ENCODE data around the gene OR5AN1.
"Not testable (repeated sequence)": the region's sequence is repeated elsewhere in the genome, so short reads cannot be mapped to it uniquely, and the experiment has no call there.

Gene OR5AN1, protein sequence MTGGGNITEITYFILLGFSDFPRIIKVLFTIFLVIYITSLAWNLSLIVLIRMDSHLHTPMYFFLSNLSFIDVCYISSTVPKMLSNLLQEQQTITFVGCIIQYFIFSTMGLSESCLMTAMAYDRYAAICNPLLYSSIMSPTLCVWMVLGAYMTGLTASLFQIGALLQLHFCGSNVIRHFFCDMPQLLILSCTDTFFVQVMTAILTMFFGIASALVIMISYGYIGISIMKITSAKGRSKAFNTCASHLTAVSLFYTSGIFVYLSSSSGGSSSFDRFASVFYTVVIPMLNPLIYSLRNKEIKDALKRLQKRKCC

DNA sequence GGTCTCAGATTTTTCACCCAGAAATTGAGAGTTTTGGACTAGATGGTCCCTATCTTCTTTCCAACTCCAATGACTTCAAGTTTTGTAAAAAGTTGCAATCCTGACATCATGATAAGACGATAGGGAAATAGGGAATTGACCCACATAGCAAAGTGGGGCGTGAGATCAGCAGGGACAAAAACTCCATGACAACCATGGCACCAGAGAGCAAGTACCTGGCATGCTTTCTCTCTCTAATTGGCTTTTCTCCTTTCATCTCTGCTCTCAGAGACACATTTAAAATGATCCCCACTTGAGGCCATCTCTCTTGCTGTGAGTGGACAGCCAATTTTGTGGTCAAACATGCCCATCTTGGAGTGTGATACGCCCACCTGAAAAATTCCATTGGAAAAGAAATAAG, at the start of gene OR5AN1:
OR5AN1 (plus strand) TSS at position 301 of the 400 bp plus-strand sequence. CDS start 5,564 bp downstream, outside the sequence.
- no peak for DNase-seq

DNA sequence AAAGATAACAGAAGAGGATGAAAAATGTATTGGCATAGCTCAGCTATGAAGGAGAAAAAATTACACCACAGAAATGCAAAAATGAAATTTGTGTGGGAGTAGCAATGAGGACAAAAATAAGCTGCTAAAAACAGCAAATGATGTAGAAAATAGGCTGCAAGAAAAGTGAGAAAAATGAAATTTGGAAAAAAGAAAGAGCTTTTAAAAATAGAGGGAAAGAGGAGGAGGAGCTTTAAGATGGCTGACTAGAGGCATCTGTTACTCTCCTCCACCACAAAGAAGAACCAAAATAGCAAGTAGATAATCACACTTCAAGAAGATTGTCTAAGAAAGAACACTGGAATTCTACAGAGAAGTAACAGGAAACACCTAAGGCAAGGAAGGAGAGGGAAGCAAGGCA, 23.7 kb upstream of the OR5AN1 start:
- no peak for DNase-seq

DNA sequence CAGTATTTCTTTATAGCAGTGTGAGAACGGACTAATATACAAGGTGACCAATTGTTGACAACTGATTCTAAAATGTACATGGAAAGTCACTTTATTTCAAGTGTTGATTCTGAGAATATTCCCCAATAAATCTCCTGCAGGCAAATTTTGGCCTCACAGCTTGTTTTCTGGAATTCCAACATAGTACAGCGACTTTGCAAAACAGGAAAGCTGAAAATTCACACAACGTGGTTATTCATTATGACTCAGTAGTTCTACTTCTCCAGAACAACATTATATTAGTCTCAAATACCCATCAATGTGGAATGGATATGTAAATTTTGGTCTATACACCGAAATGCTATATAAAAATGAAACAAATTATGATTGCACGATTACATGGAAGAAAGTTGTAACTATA, 22.5 kb upstream of the OR5AN1 start:
- no peak for DNase-seq

DNA sequence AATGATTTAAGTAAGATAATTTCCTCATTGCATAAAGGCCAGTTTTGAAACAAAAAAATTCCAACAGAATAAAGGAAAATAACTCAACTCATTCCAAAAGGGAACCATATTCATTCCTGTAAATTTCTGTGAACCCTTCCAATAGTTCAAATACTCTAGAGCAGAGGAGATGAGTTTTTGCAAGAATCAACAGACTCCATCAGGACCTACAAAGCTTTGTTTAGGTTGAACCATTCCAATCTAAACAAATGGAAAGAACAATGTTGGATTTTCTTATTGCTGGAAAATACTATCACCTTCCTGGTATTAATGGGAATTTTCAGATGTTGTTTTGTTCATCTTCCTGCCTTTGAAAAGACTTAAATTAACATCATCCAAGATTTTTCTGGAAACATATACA, 21.8 kb upstream of the OR5AN1 start:
- no peak for DNase-seq

DNA sequence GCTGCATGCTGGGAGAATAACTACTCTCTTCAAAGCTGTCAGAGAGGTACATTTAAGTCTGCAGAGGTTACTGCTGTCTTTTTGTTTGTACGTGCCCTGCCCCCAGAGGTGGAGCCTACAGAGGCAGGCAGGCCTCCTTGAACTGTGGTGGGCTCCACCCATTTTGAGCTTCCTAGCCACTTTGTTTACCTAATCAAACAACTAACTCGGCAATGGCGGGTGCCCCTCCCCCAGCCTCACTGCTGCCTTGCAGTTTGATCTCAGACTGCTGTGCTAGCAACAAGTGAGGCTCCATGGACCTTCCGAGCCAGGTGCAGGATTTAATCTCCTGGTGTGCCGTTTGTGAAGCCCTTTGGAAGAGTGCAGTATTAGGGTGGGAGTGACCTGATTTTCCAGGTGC, 9.0 kb upstream of the OR5AN1 start:
- DNase-seq: not testable (repeated sequence)

DNA sequence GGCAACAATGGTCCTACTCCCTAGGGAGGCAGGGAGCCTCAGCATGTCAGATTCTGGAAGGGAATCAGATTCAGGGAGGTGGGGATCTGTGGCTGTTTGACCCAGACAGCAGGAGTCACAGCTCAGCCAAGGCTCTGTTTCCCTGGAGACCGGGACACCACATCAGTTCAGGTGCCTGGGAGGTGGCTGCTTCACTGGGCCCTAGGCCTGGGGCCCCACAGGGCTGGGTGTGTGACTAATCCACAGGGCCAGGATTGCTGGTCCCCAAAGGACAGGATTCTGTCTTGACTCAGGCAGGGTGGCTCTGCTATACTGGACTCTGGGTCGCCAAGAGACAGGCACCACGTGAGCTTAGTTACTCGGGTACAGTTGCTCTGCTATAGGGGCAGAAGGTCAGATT, 3.5 kb upstream of the OR5AN1 start:
- no peak for DNase-seq

DNA sequence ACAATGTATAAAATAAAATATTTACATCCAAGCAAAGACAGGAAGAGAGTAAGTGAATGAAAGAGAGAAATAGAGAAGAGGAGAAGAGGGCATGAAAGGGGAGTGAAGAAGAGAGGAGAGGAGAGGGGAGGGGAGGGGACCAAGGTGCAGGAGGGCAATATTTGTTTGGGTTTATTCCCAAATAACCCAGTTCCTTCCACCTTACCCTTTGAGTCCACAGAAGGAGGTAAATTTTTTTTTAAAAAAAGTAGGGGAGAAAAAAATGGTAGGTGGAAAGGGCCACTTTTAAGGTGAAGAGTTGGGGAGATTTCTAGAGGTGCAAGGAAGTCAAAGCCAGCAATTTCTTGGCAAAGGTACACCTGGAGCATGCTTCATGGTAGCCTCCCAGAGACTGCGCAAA, 2.1 kb upstream of the OR5AN1 start:
- DNase-seq: no peak

DNA sequence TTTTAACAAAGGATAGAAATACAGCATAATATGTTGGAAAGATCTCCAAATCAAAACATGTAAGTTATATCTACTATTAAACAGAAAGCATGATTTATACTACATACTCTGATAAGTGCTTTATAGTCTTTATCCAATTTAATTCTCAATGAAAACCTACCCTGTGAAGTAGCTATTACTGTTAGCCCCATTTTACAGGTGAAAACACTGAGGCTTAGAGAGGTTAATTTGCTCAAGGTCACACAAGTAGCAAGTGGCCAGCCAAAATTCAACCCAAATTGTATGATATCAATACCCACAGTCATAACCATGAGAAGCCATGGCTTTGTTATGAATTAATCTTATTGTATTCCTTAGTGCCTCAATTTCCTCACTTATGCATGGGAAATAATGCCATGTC, 675 bp upstream of the OR5AN1 start:
- DNase-seq: no peak

DNA sequence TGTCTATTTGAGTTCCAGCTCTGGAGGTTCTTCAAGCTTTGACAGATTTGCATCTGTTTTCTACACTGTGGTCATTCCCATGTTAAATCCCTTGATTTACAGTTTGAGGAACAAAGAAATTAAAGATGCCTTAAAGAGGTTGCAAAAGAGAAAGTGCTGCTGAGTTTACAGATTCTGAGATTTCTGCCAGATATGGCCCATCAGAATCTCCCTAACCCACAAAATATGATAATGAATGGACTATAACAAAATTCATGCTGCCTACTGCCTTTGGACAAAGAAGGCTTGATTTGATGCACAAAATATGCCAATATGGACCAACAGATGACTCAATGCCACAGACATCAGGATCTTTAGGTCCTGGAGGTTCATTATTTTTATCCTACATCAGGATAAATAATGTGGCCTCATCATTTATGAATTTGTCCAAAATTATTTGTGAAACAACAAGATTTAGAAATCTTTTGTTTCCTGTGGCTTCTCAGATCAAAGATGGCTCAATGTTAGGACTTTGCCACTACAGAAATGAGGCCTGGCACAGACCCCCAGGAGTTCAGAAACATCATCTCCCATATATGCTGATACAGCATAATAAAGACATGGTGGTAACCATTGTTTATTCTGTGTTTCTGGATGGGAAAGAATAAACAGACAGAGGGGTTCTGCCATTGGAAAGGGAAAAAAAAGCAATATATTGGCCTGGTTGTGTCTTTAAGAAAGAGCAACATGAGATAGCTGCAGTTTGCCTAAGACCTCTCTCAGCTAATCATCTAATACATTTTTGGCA, 6.7 kb downstream of the OR5AN1 start:
- peak; percentile 64 for DNase-seq

DNA sequence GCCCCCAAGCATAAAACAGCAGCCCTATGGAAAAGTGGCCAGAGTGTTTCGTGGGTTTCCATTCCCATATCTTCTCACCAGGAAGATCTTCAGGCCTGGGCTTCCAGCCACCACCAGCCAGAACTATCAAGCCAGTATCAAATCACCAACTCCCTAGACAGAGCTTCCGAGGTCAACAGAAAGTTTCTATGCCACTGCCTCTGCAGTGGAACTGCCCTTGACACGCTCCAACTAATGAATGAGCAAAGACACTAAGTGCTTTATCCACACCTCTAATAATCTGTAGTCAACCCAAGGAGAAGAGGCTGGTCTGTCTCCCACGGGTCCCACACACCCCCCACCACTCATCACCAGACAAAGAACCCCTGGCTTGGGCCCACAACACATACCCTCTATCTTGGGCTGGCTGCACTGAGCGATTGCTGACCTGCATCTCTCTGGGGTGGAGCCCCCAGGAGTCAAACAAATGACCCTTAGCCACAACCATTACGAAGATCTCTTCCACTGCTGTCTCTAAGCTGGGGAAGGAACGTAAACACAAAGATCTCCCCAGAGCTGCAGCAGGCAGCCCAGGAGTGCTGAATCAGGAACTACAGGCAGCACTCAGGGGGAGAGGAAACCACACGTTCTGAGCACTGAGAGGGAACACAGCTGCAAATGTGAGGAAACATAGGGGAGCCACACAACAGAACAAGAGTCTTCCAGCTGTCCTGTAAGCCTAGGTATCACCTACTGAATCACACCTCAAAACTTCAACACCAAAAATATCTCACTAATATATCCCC, 9.7 kb downstream of the OR5AN1 start:
- DNase-seq: peak; percentile 85

DNA sequence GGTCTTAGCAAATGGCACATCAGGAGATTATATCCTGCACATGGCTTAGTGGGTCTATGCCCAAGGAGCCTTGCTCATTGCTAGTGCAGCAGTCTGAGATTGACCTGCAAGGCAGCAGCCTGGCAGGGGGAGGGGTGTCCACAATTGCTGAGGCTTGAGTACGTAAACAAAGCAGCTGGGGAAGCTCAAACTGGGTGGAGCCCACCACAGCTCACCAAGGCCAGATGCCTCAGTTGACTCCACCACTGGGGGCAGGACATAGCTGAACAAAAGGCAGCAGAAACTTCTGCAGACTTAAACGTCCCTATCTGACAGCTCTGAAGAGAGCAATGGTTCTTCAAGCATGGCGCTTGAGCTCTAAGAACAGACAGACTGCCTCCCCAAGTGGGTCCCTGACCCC, 13.6 kb downstream of the OR5AN1 start:
- not testable (repeated sequence) for DNase-seq

DNA sequence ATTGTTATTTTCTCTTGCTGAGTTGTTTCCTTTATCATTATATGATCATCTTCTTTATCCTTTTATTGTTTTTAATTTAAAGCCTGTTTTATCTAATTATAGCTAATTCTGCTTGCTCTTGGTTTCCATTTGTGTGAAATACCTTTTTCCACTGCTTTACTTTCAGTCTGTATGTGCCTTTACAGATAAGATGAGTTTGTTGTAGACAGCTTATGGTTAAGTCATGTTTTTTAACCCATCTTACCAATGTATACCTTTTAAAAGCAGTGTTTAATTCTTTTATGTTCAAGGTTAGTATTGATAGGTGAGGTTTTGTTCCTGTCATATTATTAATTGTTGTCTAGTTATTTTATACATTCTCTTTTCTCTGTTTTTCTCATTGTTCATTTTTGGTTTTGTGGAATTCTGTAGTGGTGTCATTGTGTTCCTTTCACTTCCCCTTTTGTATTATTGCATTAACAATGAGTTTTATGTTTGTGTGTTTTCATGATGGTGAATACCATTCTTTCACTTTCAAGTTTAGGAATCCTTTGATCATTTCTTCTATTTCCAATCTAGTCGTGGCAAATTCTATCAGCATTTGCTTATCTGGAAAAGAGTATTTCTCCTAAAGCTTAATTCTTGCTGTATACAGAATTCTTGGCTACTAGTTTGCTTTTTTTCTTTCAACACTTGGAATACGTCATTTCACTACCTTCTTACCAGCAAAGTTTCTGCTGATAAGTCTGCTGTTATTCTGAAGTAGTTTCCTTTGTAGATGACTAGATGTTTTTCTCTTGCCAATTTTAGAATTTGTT, 21.8 kb downstream of the OR5AN1 start:
- peak; percentile 74 for DNase-seq

DNA sequence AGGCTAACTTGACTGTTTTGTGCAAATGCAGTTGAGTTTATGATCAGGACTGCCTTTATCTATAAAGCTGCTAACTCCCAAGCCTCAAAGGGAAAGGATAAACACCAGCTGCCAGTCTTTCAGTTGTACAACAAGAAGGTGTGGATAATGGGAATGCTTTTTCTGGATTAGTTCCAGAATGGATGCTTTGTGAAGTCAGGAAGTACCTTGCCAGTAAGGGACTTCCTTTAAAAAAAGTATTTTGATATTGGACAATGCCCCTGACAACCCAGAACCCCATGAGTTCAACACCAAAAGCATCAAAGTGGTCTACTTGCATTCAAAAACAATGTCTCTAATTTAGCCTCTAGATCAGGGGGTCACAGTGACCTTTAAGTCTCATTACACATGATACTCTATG, 35.5 kb downstream of the OR5AN1 start:
- no peak for DNase-seq

DNA sequence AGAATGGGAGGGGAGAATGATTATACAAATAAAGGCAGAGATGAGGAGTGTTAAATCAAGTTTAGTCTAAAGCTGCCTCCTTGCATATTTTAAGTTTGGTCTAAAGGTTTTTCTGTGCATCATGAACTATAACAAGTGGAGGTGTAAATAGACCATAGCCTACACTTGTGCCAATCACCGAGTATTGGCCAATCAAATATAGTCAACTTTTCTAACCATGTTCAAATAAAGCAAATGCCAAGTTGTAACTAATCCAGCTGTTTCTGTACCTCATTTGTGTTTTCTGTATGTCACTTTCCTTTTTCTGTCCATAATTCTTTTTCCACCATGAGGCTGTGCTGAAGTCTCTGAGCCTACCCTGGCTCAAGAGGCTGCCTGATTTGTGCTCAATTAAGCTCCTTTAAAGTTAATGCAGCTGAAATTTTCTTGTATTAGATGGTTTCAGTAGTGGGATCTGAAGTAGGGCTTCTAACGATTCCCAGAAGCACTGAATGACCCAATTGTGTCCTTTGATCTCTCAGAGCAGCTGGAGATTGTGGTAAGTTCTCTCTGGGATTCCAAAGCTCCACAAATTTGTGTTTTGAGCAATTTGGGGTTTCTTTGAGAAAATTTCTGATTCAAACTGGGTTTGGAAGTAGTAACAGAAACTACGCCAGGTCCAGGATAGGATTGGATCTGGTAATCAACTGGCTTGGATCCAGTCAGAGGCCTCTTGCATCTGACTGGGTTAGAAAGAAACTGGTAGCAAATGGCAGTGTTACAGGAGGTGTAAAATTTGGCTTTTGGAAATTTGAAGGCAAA, 42.0 kb downstream of the OR5AN1 start:
- DNase-seq: no peak

DNA sequence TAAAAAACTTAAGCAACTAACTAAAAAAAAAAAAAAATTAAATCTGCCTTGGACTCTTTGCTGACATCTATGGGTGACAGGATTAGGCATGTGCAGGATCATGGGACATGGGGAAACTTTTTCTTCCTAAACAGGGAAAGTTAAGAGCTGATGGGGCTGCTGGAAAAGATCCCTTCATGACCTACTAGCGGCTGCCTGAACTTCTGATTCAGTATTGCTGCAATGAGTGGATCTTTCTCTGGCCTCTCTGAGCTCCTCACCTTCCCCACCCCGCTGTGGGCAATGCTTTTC, 42.5 kb downstream of the OR5AN1 start:
- no peak for DNase-seq

DNA sequence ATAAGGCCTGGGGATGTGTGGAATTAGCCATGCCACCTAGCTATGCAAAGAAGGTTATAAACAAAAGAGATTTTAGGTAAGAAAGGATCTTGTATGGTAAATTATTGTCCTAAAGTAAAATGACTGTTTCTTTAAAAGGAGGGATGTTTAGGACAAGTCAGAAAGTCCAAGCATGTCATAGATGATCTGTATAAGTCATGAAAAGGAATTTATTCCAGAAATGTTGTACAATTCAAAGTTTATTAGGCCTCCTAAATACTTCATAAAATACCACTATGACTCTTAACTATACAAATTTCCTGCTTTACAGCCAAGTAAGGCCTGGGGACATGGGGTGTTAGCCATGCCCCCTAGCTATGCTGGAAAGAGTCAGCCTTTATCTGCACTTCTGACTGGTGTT, 44.9 kb downstream of the OR5AN1 start:
- DNase-seq: no peak

DNA sequence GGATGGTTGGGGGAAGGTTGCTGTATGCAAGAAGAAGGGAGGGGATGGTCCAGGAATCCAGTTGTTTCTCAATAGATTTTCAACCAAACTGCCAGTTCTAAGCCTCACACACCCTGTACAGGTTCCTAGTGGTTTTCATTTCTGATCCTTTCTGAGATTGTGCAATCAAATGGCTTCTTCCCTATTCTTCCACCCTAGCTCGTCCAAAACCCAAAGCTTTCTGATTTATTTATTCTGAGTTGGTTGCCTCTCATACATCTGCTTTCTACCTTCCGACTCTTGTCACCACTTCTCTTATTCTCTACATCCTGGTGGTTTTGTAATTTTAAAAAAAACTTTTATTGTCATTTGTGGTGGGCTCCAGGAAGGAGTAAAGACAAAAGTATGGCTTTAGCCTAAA, 55.0 kb downstream of the OR5AN1 start:
- DNase-seq: peak; percentile 98

DNA sequence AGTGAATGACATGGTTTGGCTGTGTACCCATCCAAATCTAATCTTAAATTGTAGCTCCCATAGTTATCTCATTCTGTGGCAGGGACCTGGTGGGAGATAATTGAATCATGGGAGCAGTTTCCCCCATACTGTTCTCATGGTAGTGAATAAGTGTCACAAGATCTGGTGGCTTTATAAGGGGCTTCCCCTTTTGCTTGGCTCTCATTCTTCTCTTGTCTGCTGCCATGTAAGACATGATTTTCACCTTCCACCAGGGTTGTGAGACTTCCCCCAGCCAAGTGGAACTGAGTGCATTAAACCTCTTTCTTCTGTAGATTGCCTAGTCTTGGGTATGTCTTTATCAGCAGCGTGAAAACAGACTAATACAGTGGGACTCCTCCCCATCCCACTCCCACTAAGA, 56.4 kb downstream of the OR5AN1 start:
- DNase-seq: peak; percentile 49

DNA sequence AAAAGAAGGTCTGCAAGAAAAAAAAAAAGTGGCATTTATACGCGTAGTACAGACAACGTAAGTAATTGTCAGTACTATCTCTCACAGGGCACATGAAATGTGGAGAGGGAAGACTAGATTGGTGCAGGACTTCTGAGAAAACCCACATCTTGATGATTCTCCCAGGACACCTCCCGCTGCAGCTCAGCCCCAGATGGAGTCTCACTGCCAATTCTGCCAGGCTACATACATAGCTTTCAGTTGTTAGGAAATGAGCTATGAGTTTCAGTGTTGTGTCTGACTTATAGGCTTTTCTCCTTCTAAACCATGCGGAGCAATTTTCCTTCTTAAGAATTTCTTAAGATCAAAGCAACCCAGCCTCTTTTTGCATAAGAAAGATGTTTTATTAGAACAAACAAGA, 57.9 kb downstream of the OR5AN1 start:
- peak; percentile 31 for DNase-seq

DNA sequence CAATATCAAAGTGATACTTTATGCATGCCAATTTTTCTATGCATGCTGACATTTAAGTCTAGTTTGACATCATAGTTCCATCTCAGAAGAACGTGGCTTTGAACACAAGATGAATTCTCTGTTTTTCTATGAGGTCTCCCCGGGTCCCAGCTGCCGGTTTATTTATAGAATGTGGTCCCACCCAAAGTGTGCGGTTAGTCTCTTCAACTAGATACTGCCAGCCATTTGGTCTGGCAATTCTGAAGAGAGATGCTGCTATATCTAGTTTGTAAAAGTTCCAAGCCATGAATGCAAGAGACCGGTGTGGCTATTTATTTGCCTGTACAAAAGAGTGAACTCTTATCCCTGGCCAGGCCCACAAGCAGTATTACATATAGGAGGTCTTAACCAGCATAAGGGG, 58.3 kb downstream of the OR5AN1 start:
- peak; percentile 39 for DNase-seq

DNA sequence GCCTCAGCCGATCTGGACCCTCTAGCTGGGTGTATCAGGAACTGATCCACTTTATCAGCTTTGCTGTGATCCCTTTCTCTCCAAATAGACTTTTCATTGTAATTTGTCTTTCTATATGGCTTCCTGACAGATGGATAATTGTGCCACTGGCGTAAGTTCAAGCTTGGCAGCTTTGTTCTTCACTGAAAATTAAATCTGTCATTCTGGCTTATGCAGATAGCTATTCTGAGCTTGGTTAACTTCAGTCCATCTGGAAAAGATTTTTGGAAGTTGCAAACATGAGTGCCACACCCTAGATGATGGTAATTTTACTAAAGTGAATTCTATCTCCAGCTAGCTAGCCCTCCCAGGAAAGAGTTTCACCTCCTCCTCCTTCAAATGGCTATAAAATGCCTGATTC, 59.5 kb downstream of the OR5AN1 start:
- DNase-seq: no peak

All from MV-4-11 (cell line).